Erythroblast (primary cell): Measurements from ENCODE around the gene NRIP1.

Experiments used
- GATA1 ChIP-seq: IDR thresholded peaks from 2 replicates; pipeline ENCODE4 v1.6.1; 2011; ENCODE audit warnings: low read depth, mild to moderate bottlenecking, control low read depth, low read length, moderate library complexity
- POLR2A ChIP-seq: IDR thresholded peaks from 2 replicates; pipeline ENCODE4 v1.6.1; 2011; ENCODE audit warnings: mild to moderate bottlenecking, low read length

DNA sequence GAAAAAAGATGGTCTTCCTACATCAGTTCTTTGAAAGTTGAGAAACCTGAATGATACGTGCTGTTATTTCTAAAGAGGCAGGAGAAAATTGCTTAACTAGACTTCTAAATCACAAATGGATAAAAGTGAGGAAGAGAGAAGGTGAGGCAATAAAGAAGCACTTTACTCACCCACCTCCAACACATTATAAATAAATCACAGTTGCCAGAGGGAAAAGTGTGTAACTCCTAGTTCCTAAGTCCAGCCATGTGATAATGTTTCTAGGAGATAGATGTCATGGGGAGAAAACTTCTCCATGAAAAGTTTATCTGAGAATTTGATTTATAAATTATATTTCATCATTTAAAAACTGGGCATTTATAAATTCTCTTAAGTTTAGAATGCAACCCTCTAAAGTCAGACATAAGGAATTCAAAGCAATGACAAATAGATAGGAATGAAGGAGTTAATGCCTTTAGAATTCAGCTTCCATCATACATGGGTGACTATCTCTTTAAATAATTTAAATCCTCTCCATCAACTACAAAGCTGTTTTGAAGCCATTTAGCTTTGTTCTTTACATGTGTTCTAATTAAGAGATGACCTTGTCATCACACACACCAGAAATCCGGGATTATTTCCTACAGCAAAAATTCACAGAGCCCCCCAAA, 60.0 kb downstream of the NRIP1 start:
- no peak for TF ChIP-seq POLR2A
- no peak for TF ChIP-seq GATA1
